ENCODE results near the gene DNLZ. TPM values are rescaled to one million over a fixed set of nuclear protein-coding genes. Genes with fewer than 3 reads are reported as not detected.
A peak's percentile ranks its signal among the peaks of the same experiment; 100 is the strongest.

DNLZ gene
- total RNA-seq, 1 donor from 2014 or later: 34.0 TPM

GRCh38 chr9:136333486-136333885 is 30.1 kb downstream of the DNLZ start:
- DNase-seq (ENCODE audit: low read depth): no peak

GRCh38 chr9:136333045-136333444 is 30.5 kb downstream of the DNLZ start:
- no peak for DNase-seq (ENCODE audit: low read depth)

GRCh38 chr9:136332482-136332983 is 31.0 kb downstream of the DNLZ start:
- DNase-seq (ENCODE audit: low read depth): no peak

- no peak for DNase-seq (ENCODE audit: low read depth)
These were observed 31.7 kb downstream of the DNLZ start for GRCh38 chr9:136331556-136332481.

- DNase-seq (ENCODE audit: low read depth): no peak
These were observed 32.5 kb downstream of the DNLZ start for GRCh38 chr9:136331030-136331429.

- no peak for DNase-seq (ENCODE audit: low read depth)
These were observed 33.0 kb downstream of the DNLZ start for GRCh38 chr9:136330406-136330990.

GRCh38 chr9:136329636-136330405 is 33.7 kb downstream of the DNLZ start:
- DNase-seq (ENCODE audit: low read depth): no peak

GRCh38 chr9:136329211-136329627 is 34.3 kb downstream of the DNLZ start:
- no peak for DNase-seq (ENCODE audit: low read depth)

- peak; percentile 46 for DNase-seq (ENCODE audit: low read depth)
These were observed 34.9 kb downstream of the DNLZ start for GRCh38 chr9:136328622-136329041.

- no peak for DNase-seq (ENCODE audit: low read depth)
These were observed 35.4 kb downstream of the DNLZ start for GRCh38 chr9:136328011-136328621.

- DNase-seq (ENCODE audit: low read depth): peak; percentile 57
These were observed 36.1 kb downstream of the DNLZ start, which contains the start of gene GPSM1 for GRCh38 chr9:136327304-136327974. GPSM1 (plus strand) TSS chr9:136327539; CDS start chr9:136327696, 157 bp downstream.

- DNase-seq (ENCODE audit: low read depth): no peak
These were observed 36.7 kb downstream of the DNLZ start for GRCh38 chr9:136326761-136327303.

- DNase-seq (ENCODE audit: low read depth): no peak
These were observed 37.3 kb downstream of the DNLZ start for GRCh38 chr9:136326061-136326760.

- DNase-seq (ENCODE audit: low read depth): no peak
These were observed 38.2 kb downstream of the DNLZ start for GRCh38 chr9:136325358-136325757.

GRCh38 chr9:136324501-136325300 is 38.8 kb downstream of the DNLZ start:
- no peak for DNase-seq (ENCODE audit: low read depth)

GRCh38 chr9:136323371-136323789 is 40.2 kb downstream of the DNLZ start:
- DNase-seq (ENCODE audit: low read depth): peak; percentile 22

GRCh38 chr9:136322756-136323330 is 40.7 kb downstream of the DNLZ start:
- DNase-seq (ENCODE audit: low read depth): no peak

- DNase-seq (ENCODE audit: low read depth): no peak
These were observed 42.0 kb downstream of the DNLZ start for GRCh38 chr9:136321561-136321960.
